Central memory CD4-positive, alpha-beta T cell (primary cell): ENCODE data around the gene PPP1R15B.

Experiments used
- DNase-seq: peaks from one replicate; pipeline ENCODE4 v3.0.0; 2022

PPP1R15B gene

DNA sequence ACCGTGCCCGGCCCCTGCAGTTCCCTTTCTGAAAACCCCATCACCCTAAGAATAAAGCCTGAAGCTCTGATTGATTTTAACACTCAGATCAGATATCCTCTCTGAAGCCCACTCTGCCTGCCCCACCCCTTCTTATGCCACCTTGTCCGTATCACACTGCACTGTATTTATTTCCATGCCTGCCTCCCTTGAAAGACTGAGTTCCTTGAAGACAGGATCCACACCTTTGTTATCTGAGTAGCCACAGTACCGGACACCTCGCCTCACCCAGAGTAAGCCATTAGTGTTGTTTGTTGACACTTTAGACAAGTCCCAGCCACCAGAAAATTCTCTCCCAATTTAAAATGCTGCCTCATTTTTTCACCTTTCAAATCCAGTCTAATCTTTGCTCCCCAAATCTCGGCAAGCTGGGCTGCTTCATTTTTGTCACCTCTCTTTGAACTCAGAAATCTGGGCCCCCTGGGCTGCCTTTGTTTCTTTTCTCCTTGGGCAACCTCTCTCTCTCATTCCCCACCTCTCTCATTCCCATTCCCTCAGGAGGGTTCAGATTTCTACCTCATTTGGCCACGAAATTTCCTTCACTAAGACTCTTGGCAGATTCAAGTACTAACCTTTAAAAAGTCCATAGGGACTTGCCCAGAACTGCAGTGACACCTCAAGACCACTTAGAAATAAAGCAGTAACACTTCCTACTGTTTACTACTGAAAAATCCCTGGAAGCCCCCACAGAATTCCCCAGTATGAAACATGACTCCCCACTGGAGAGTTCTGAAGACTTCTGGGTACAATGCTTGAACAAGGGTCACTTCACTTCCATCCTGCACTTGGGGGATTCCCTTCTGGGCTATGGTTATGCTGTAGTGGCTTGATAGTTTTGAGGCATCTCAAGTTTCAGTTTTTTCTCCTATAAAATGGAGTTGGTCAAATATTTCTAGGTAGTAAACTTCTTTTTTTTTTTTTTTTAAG is 8.7 kb upstream of the PPP1R15B start:
- DNase-seq: no peak

DNA sequence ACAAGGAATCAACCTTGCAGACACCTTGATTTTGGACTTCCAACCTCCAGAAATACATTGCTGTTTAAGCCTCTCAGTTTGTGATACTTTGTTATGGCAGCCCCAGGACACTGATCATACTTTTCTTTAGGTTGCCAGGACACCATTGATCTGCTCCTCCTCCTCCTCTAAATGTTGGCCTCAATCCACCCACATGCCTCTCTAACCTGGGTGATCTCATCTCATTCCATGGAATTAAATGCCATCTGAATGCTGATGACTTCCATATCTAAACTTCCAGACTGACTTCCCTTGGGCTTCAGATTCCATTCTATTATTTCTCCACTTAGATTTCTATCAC is 7.4 kb upstream of the PPP1R15B start:
- no peak for DNase-seq

DNA sequence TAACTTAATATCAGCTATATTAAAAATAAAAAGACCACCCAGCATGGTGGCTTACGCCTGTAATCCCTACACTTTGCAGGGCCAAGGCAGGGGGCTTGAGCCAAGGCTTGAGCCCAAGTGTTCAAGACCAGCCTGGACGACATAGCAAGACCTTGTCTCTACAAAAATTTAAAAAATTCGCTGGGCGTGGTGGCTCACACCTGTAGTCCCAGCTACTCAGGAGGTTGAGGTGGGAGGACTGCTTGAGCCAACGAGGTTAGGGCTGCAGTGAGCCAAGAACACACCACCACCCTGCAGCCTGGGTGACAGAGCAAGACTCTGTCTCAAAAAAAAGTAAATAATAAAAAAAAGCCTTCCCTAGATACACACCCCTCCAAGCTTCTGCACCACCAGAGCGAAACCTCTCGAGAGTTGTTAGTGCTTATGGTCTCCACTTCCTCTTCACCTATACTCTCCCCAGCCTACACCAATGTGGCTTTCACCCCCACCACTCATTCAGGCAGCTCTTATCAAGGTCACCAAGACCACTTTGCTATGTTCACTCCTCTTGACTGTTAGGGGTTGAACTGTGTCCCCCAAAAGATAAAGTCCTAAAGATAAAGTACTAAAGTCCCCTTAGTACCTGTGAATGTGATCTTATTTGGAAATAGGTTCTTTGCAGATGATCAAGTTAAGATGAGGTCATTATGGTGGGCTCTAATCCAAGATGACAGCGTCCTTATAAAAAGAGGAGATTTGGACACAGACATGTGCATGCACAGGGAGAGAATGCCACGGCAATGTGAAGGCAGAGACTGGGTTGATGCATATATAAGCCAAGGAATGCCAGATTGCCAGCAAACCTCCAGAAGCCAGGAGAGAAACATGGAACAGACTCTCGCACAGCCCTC is 6.8 kb upstream of the PPP1R15B start:
- DNase-seq: no peak

DNA sequence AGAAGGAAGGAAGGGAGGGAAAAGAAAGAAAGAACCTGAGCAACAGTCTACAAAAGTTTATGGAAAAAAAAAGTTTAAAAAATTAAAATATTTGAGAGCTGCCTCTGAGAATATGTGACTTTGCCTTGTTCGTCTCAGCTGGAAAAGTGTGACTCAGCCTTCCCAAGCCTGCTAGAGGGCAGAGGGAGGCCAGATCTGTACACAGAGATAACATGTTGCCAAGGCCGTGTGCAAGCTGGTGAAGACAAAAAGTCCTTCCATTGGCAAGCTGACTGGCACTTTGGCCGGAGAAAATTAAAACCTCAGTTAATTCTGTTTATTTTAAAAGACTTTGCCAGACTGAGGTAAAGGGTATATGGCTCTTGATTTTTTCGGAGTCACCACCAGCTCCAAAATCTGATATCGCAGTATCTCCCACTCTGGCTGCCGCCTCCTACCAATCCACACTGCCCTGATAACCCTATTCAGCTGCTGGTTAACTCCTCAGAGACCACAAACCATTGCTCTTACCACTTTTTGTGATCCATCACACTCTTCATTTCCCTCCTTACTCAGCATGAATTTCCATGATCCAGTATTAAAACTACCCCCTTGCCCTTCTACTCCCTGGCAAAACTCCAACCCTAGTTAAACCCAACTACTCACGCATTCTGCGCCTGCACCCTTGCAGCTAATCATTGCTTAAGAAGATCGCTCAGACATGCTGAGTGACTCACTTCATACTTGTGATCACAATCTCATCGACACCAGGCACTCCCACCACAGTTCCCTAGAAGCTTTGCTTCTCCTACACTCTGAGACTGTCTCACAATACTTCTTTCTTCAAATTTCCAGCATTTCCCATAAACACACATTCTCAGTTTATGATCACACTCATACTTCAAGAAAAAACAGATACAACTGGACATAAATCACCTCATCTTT is 5.7 kb upstream of the PPP1R15B start:
- DNase-seq: no peak

DNA sequence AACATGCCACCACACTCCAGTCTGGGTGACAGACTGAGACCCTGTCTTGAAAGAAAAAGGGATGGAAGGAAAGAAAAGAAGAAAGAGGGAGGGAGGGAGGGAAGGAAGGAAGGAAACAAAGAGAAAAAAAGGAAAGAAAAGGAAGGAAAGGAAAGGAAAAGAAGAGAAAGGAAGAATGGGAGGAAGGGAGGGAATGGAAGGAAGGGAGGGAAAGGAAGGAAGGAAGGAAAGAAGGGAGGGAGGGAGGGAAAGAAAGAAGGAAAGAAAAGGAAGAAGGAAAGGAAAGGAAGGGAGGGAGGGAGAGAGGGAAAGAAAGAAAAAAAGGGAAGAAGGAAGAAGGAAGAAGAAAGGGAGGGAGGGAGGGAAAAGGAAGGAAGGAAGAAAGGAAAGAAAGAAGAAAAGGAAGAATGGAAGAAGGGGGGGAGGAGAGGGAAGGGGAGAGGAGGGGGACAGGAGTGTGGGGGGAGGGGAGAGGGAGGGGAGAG is 5.0 kb upstream of the PPP1R15B start:
- no peak for DNase-seq

DNA sequence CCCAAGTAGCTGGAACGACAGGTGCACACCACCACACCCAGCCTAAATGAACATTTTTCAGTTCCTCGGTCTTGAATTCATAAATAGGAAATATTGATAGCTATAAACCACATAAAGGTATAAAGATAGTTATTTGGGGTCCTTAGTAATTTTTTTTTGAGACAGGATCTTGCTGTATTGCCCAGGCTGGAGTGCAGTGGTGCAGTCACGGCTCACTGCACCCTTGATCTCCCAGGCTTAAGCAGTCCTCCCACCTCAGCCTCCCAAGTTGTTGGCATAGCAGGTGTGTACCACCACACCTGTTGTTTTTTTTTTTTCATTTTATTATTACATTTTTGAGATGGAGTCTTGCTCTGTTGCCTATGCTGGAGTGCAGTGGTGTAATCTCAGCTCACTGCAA is 3.7 kb upstream of the PPP1R15B start:
- DNase-seq: no peak

DNA sequence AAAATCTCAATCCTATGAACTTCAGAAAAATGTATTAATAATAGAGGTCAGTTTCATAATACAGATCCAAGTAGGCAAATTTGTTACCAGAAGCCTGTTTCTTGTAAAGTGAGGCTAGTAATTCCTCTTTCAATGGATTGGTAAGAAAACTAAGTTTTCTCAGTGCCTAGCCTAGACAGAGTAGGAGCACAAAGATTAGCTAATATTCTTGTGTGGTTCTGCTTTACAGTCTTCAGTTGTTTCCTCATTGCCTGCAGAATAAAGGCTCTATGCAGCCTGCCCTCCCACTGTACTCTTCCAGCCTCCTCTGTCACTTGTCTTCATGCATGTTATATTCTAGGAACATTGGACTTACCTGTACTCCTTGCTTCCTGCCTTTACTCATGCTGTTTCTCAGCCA is 2.4 kb upstream of the PPP1R15B start:
- DNase-seq: no peak

DNA sequence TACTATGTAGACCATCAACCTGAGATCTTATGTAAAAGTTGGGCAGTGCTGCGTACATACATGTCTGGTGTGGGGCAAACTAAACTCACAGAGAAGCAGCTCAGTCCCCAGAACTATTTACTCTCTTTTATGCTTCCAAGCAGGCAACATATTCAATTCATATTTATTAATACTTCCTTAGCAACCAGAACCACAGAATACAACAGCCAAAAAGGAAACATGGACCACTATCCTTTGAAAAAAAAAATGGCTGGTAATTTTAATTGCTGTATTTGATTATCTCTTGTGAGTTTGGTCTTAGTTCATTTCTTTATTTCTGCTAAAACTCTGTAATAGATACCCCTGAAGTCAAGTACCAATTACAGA is 1.5 kb upstream of the PPP1R15B start:
- no peak for DNase-seq

DNA sequence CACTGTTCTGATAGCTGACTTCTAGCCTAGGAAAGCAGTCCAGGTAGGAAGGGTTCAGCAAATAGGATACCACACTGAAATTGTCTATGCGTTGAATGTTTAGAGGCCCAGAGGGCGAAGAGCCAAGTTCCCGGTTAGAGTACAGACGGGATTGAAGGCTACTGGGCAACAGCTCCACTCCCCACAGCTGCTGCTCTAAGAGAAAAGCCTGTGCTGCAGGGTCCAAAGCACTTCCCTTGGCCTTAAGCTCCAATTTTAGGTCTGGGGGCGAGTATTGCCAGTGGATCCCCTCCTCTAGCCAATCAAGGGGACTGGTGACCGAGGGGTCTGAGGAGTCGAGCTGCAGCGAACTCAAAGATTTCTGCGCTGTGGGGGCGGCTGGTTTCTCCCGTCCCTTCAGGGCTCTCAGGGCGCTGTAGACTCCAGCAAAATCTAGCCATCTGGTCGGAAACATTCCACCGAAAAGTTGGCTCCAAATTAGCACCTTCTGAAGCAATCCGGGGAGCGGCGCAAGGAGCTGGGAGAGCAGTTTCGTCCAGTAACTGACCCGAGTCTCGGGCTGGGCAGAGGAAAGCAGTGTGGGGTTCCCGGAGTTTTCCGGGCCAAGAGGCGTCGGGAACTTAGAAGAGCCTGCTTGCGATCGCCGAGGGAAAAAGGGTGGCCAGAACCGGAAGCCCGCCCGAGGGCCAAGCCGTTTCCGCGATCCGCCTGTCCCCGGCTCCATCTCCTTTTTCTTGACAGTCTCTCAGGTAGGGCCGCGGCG is 748 bp downstream of the PPP1R15B start:
- peak; percentile 19 for DNase-seq

DNA sequence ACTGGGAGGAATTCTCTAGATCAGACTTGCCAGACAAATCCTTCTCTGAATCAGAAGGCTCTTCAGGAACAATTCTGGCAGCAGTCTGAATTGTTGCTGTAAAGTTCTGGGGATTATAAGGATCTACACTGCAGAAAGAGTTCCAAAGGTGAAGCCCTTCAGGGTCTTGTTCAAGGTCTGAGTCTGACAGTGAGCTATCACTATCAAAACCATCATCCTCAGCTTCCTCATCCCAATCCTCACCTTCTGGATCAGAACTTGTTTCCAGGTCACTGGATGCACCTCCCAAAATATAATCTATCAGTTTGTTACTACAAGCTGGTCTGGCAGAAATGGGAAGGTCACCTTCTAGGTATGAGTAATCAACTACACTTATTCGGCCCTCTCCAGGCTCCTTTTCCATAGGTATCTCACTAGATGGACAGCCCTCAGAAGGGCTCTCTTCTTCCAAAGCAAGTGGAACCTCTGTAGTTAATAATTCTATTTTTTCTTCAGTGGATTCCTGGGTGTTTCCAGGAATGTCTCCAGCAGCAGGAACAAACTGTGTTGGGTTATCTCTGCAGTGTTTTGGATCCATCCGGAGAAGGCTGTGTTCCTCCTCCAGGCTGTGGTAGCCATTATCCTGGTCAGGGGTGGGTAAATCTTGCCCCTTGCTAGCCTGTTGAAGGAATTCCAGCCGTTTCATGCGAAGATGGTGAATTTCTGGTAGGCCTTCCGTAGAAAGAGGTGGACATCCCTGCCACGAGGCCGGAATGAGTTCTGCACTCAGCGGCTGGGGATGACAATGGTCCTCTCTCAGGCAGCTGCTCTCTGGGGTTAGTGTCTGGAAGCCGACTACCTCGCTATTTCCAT is 1.6 kb downstream of the PPP1R15B start:
- no peak for DNase-seq

DNA sequence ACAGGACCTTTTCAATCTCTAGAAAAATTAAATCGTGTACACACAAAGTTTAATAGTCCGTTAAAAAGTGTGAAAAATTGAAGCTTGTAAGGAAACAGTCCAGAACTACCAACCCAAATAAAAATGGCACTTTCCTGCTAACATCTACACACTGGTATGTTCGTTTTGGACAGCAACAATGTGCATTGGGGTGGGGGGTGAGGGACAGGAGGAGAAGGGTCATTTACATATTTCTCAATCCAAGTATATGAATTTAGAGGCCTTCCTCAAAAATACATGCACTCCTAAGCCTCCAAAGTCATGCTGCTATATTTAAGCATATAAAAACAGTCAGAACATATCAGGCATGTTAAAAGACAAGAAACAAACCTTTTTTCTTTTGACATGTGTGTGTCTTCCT is 2.5 kb downstream of the PPP1R15B start:
- no peak for DNase-seq

DNA sequence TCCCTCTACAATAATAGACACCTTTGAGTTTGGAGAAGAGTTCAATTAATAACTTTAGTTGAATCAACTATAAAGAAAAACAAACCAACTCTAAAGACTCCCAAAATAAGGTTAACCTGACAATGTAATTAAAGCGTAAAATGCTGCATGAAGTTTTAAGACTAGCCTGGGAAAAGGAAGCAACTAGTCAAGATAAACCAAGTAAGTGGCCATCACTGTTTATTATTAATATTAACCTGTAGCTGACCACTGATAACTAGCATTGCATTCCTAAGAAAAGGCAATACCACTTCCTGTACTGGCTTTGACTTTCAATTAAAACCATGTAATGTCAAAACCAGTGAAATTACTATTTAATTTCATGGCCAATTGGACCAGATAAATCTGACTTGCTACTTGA is 3.0 kb downstream of the PPP1R15B start:
- DNase-seq: no peak

DNA sequence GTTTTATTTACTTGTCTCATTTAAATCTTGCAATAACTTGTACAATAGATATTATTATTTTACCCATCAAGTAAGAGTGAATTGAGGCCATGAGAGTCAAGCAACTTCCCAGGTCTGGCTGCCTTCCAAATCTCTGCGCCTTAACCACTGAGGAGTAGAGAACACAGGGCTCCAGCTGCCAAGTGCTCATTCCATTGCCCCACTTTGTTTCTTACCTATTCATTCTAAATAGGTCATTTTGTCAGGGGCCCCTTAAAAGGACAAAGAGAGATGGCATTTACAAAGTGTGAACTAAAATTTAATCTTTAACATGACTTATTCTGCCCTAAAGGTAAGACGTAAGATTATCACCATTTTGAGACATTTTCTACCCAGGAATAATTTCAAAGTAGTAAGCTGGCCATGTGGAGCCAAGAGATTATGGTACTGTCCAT is 3.5 kb downstream of the PPP1R15B start:
- DNase-seq: peak; percentile 39

DNA sequence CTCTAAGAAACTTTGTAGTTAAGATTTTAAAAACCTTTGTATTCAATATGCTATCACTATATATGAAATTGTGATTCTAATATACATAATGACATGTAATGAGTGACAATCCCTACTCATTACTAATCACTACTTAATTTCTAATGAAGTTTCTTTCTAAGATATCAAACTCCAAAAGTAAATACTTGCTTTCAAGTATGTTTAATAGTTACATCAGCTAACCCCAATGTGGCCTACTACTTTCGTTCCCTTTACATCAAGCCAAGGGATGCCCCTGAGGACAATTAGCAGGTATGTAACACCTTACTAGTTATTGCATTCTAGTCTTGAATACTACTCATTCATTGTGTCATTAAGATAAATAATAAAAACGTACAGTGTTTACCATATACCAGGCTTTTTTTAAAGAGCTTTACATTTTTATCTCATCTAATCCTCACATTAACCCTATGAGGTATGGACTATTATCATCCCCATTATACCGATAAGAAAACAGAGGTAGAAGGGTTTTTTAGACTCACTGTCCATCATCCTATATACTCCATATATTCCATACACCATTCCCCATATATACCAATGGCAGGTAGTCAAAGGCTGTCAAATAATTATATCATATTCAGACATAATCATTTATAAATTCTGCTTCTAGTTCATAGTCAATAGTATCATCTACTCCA is 4.2 kb downstream of the PPP1R15B start:
- DNase-seq: no peak

DNA sequence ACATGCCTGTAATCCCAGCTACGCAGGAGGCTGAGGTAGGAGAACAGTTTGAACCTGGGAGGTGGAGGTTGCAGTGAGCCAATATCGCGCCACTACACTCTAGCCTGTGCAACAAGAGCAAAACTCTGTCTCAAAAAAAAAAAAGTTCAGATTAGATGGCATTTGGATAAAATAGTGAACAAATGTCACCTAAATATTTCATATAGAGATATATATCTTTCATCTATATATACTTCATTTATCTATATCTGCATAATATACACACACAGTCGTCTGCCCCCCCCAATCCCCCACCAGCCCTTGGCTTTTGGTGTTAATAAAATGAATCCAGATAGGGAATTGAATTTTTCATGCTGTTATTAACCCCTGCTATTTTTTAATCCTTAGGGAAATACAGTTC is 5.0 kb downstream of the PPP1R15B start:
- DNase-seq: no peak

DNA sequence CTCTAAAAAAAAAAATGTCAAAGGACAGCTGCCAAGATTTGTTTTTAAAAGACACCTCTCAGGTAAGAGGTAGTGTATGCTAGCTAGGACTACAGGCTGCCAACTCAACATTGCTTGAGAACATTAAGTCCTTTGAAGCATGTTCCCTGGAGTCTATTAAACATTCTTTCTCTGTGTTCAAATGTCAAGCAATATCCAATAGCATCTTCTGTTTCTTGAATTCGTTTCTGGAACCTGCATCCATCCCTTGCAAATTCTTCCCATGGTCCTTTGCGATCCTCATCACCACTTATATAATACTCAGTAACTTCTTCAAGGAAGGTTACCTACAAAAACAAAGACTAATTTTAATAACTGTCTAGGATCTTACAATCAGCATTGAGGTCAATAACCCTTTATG is 5.6 kb downstream of the PPP1R15B start:
- no peak for DNase-seq

DNA sequence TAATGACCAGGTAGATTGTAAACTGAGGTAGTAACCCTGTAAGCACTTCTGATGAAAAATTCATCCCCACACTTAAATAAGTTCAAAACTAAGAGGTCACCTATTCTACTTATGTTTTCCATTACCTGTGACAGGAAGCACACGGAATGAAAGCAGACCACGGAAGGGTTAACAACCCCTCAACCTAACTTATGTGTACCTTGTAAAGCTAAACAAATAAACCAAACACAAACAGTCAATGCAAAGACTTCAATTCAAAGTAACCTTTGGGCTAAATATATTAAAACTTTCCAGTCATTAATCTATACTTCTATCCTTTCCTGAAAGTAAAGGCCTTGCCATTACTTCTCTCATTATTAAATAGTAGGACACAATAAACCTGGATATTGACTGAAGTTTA is 7.0 kb downstream of the PPP1R15B start:
- DNase-seq: no peak

DNA sequence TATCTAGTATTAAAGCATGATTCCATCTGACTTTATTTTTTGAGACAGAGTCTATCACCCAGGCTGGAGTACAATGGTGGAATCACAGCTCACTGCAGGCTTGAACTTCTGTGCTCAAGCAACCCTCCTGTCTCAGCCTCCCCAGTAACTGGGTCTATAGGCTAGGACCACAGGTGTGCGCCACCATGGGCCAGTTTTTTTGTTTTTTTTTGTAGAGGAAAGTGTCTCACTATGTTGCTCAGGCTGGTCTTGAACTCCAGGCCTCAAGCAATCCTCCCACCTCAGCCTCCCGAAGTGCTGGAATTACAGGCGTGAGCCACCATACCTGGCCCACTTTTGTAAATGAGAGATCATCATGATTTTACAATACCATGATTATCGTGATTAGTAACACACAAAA is 9.2 kb downstream of the PPP1R15B start:
- DNase-seq: no peak

DNA sequence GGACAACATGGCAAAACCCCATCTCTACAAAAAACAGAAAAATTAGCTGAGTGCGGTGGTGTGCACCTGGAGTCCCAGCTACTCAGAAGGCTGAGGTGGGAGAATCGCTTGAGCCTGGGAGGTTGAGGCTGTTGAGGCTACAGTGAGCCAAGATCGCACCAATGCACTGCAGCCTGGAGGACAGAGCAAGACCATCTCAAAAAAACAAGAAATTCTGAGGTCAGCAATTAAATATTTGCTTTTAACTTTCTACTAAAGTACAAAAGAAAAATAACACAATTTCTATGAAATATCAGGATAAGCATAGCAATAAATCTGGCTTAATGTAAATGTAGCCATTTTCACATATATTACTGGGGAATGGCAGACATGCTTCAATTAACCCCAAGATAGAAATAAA is 9.9 kb downstream of the PPP1R15B start:
- DNase-seq: no peak

DNA sequence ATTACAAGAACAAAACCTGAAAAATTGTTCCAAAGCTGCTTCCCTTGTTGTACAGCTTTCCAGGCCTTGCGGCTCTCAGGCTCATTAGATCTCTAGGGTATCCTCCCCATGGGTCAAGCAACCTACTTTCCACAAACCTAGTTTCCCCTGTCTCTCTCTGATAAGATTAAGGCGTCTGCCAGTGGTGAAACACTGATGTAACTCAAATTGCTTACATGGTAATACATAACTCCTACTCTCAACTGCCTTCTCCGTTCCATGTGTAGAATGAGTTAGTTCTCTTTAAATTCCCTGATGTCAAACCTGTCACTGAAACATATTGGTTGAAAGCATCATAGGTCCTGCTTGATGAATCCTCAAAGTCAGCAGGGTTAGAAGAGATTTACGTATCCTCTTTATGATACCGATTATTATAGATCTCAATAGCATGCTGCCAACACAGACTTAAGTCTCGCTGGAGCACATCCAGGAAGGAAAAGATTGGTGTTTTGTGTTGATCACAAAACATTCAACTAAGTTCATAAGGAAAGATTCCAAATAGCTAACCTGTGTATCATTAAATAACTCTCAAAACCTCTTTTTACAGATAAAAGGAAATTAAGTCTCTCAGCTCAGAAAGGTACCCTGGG is 10.6 kb downstream of the PPP1R15B start:
- DNase-seq: no peak
